ENCODE results near the gene HSFX4.
"Not testable (repeated sequence)": the region's sequence is repeated elsewhere in the genome, so short reads cannot be mapped to it uniquely, and the experiment has no call there.

The HSFX4 gene

GRCh38 chrX:149929400-149929799 lies at the start of gene HSFX4:
TSS of gene HSFX4 (plus strand) at chrX:149929573. CDS start at chrX:149929645, 72 bp downstream.
- DNase-seq (ENCODE audit: low read depth in 3 of 3): not testable (repeated sequence)

DNA sequence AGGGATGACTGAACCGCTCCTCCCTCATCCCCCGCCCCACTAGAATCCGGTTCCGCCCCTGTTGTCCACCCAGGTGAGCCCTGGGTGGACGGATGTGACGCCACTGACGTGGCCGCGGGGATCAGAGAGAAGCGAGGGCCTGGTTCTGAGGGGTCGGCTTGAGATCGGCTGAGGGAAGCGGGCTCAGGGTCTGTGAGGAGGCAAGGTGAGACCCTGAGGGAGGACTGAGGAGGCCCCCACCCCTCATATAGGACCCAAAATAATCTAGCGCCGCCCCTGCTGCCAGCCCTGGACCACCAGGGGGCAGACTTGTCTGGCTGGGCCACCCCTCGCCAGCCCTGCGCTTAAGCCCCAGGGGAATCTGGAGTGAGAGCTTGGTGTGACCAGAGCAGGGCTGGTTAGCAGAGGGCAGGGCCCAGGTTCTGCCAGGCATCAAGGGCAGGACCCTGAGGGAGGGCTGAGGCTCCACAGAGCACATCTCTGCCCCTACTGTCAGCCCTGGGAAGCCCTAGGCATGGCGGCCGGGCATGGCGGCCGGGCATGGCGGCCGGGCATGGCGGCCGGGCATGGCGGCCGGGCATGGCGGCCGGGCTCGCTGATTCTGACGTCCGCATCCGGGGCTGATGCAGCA lies 48.2 kb upstream of the HSFX4 start, which contains the start of gene MAGEA8:
TSS of gene MAGEA8 (plus strand) at position 103 of the 631 bp plus-strand sequence. CDS start 3,090 bp downstream, outside the sequence.
- DNase-seq (ENCODE audit: low read depth in 3 of 3): no peak

- DNase-seq (ENCODE audit: low read depth in 3 of 3): not testable (repeated sequence)
Measured at GRCh38 chrX:149890828-149891227, 38.5 kb upstream of the HSFX4 start.

DNA sequence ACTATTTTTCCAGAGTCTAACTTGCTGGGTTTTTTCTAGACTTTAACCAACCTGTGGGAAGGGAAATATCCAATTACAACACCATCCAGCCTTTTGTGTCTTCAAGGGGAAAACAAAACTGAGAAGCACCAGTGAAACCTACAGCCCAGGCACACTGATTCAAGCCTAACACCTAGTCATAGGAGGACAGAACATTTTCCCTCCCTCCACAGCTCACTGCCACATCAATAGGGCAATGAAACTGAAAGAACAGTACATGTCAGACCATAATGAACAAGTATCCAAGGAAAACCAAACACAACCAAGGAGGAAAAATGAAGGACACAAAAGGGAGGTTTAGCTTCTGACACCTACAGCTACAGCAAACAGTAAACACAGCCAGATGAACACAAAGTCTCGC lies 30.8 kb upstream of the HSFX4 start:
- DNase-seq (ENCODE audit: low read depth in 3 of 3): no peak

DNA sequence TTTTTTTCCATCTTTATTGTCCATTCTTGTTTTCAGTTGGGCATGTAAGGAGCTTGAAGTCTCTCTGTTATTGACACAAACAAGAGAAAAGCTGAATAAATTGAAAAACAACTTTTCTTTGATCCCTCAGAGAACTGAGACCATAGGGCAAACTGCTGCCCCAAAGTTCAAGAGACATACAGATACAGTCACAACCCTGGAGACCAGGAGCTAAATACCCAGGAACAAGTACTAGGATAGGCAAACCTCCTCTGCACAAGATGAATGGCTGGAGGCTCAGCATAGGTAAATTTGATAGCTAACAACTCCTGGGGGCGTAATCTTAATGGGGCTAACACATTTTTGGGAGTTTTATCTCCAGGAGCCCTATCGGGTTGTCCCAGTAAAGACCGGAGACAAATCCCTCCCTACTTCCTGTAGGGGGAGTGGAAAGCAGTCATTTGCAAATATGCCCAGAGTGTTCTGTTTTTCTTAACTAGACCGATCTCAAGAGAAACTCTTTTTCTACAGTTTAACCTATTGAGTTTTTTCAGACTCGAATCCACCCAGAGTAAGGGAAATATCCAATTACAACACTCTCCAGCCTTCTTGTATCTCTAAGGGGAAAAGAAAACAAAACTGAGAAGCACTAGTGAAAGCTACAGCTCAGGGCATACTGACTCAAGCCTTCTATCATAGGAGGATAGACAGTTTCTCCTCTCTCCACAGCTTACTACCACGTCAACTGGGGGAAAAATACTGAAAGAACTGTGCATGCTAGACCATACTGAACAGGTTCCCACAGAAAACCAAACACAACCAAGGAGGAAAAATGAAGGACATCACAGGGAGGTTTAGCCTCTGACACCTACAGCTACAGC lies 25.3 kb upstream of the HSFX4 start:
- no peak for DNase-seq (ENCODE audit: low read depth in 3 of 3)

GRCh38 chrX:149908308-149908707 lies 21.1 kb upstream of the HSFX4 start:
- DNase-seq (ENCODE audit: low read depth in 3 of 3): no peak

DNA sequence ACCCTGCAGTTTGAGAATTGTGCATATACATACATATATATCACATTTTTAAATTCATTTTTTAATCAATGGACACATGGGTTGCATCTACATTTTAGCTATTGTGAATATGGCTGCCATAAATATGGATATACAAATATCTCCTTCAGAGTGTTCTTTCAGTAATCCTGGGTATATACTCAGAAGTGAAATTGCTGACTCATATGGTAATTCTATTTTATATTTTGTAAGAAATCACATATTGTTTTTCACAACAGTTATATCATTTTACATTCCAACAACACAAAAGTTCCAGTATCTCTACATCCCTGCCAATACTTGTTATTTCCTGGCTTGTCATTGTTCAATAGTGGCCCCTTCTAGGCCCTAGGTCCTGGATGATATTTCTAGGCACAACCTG lies 20.6 kb upstream of the HSFX4 start:
- no peak for DNase-seq (ENCODE audit: low read depth in 3 of 3)

GRCh38 chrX:149909324-149910177 lies 19.8 kb upstream of the HSFX4 start:
- DNase-seq (ENCODE audit: low read depth in 3 of 3): no peak

DNA sequence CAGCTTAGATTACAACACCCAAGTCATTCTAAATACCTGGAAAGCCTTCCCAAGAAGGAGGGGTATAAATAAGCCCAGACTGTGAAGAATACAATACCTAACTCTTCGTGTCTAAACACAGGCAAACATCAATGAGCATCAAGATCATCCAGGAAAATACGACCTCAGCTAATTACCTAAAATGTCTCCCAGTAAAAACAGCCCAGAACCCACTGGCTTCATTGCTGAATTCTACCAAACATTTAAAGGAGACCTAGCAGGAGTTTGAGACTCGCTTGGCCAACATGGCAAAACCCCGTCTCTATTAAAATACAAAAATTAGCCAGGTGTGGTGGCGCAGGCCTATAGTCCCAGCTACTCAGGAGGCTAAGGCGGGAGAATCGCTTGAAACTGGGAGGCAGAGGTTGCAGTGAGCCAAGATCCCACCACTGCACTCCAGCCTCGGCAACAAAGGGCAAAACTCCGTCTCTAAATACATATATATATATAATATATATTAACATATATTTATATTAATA lies 19.1 kb upstream of the HSFX4 start:
- DNase-seq (ENCODE audit: low read depth in 3 of 3): no peak

DNA sequence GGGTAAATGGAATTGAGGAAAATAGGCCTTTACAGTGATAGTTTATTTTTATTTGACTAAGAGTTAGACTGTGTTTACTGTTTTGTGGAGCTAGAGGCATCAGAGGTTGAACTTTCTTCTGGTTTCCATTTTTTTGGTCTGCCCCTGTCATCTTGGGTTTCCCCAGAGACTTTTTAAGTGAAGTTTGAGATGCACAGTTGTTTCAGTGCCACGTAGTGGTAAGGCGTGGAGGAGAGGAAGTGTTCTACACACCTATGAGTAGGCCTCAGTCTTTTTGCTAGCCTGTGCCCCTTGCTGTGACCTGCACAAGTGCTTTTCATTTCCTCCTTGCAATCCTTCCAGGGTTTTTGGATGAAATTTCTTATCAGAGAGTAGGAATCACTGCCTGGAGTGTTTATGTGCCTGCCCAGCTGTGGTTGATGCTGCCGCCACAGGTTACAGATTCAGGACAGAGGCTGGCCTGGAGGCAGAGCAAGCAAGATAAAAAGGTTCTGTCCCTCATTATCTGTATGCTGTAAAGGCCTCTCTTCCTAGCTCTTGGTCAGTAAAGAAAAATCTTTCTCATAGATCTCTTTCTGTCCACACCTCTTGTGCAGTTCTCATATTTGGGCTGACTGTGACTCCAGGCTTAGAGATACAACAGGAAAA lies 12.5 kb upstream of the HSFX4 start:
- DNase-seq (ENCODE audit: low read depth in 3 of 3): no peak

DNA sequence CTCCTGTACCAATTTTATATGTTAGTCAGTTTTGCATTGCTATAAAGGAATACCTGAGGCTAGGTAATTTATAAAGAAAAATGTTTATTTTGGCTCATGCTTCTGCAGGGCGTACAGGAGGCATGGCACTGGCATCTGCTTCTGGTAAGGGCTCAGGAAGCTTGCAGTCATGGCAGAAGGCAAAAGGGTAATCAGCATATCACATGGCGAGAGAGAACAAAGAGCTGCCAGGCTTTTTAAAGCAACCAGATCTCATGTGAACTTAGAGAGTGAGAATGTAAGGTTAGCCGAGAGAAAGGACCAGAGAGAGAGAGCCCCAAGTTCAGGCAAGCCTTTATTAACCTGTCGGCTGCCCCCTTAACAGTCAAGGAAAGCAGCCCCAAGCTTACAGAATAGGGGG lies 5.5 kb upstream of the HSFX4 start:
- not testable (repeated sequence) for DNase-seq (ENCODE audit: low read depth in 3 of 3)

- not testable (repeated sequence) for DNase-seq (ENCODE audit: low read depth in 3 of 3)
Measured at GRCh38 chrX:149924434-149924833, 4.9 kb upstream of the HSFX4 start.

DNA sequence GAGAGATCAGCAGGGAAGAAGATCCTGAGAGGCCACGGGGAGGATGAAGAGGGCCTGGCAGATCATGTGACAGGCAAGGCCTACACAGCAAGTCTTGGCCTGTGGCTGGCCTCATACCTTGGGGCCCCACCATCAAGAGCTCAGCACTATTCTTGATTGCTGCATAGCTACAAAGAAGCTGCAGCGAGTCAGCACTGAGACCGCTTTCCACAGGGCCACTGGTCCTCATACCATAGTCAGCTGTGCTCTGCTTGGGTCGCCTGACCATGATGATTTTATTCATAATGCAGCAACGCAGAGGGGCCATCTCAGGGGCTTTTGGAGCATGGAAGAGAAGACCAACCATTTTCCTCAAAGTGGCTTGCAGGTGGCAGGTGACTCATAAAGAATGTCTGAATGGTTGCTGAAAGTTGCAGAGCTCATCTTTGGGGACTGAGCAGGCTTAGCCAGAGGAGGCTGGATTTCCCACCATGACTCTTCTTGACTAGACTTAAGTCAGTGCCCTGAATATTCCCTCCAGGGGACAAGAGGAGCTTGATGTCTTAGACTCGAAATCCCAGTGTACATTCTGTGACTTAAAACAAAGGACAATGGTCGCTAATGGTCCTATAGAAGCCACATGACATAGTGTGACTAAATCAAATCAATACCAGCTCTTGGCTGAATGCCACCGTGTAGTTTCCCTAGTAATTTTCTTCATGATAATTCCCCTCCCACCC lies 2.0 kb upstream of the HSFX4 start:
- DNase-seq (ENCODE audit: low read depth in 3 of 3): not testable (repeated sequence)

GRCh38 chrX:149927964-149928258 lies 1.5 kb upstream of the HSFX4 start:
- not testable (repeated sequence) for DNase-seq (ENCODE audit: low read depth in 3 of 3)

DNA sequence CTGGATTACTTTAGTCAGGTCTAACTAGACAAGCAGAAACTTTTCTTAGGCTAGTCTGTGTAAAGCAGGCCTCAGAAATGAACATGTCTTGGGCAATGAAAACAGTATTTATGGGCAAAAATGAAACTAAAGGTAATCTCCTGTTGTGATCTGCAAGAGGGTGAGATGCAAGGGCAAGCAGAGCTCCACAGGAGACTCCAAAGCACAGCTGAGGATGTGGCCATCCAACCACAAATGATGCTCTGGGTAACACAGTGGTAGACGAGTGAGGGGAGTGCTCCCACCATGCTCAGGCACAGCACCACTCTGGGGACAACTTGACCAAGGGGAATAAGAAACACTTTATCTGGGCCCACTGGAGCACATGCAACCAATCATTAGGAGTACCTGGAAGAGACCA lies 738 bp upstream of the HSFX4 start:
- not testable (repeated sequence) for DNase-seq (ENCODE audit: low read depth in 3 of 3)

- not testable (repeated sequence) for DNase-seq (ENCODE audit: low read depth in 3 of 3)
Measured at GRCh38 chrX:149931355-149931754, 2.0 kb downstream of the HSFX4 start.

DNA sequence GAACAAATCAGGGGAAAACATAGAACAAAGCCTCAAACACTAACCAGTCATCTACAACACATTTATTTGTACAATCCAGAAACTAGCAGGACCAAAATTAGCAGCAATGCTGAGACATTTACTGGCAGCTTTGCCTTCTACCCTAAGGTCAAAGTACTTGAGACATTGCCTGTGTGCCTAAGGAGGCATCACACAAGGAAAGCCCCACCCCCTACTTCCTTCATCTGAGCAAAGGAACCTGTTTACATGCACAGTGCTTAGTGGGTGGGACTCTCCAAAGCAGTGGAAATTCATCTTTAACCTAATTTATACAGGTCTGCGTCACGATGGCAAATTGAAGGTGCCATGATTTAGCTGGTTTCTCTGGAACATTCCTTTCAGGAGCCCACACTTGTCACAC lies 2.8 kb downstream of the HSFX4 start:
- not testable (repeated sequence) for DNase-seq (ENCODE audit: low read depth in 3 of 3)

DNA sequence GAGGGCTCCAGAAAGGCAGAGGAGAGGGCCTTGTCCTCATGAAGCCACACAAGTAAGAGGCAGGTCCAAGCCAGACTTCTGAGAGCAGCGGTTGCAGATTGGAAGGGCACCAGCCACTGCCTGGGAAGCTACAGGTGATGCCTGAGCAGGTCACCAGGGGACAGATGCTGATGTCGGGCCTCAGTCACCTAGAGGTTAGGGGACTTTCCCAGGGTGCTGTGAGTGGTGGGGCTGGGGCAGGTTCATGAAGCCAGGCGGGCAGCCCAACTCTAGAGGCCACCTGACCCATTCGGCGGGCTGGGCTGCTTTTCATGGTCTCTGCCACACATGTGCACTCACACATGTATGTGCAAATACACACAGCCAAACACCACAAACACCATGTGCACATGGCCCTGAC lies 3.6 kb downstream of the HSFX4 start:
- DNase-seq (ENCODE audit: low read depth in 3 of 3): not testable (repeated sequence)

- not testable (repeated sequence) for DNase-seq (ENCODE audit: low read depth in 3 of 3)
Measured at GRCh38 chrX:149933547-149933946, 4.2 kb downstream of the HSFX4 start.

DNA sequence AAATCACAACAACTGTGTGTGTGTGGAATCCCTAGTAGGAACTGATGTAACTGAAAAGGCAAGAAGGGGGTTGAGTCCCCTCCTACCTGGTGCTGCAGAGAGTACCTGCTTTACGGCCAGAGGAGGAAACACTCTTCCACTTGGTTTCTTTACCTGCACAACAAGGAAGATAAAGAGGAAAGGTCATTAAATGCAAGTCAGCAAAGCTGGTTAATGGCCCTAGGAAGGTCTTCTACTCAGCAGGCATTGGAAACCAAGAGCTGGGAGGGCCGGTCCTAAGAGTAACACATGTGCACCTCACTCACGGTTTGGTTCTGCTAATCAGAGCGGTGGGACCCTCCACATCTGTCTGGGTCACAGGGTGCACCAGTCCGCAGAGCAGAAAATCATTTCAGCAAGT lies 8.0 kb downstream of the HSFX4 start:
- DNase-seq (ENCODE audit: low read depth in 3 of 3): not testable (repeated sequence)

Data from stimulated activated CD4-positive, alpha-beta T cell treated with anti-CD3 and anti-CD28 coated beads, TNF-alpha, amount 100 ng/mL, for 24 hours (primary cell).